ENCODE measurements around the gene NR4A3. TPM values are rescaled to one million over a fixed set of nuclear protein-coding genes. Genes with fewer than 3 reads are reported as not detected.

The NR4A3 gene
- total and polyA plus RNA-seq, 9 of the 15 experiments (the other 6 are each of a cell fraction or from before 2014, with no cell fraction given) = 0.04 to 0.07 TPM; not detected in 7

- TF ChIP-seq, protein P1, sequence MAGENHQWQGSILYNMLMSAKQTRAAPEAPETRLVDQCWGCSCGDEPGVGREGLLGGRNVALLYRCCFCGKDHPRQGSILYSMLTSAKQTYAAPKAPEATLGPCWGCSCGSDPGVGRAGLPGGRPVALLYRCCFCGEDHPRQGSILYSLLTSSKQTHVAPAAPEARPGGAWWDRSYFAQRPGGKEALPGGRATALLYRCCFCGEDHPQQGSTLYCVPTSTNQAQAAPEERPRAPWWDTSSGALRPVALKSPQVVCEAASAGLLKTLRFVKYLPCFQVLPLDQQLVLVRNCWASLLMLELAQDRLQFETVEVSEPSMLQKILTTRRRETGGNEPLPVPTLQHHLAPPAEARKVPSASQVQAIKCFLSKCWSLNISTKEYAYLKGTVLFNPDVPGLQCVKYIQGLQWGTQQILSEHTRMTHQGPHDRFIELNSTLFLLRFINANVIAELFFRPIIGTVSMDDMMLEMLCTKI (IDR thresholded peaks at IDR 0.05; ENCODE audit: partially characterized antibody) = no peak
- TF ChIP-seq, protein P2, sequence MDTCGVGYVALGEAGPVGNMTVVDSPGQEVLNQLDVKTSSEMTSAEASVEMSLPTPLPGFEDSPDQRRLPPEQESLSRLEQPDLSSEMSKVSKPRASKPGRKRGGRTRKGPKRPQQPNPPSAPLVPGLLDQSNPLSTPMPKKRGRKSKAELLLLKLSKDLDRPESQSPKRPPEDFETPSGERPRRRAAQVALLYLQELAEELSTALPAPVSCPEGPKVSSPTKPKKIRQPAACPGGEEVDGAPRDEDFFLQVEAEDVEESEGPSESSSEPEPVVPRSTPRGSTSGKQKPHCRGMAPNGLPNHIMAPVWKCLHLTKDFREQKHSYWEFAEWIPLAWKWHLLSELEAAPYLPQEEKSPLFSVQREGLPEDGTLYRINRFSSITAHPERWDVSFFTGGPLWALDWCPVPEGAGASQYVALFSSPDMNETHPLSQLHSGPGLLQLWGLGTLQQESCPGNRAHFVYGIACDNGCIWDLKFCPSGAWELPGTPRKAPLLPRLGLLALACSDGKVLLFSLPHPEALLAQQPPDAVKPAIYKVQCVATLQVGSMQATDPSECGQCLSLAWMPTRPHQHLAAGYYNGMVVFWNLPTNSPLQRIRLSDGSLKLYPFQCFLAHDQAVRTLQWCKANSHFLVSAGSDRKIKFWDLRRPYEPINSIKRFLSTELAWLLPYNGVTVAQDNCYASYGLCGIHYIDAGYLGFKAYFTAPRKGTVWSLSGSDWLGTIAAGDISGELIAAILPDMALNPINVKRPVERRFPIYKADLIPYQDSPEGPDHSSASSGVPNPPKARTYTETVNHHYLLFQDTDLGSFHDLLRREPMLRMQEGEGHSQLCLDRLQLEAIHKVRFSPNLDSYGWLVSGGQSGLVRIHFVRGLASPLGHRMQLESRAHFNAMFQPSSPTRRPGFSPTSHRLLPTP (IDR thresholded peaks at IDR 0.05; ENCODE audit: borderline replicate concordance, extremely low read depth, insufficient read length) = no peak
- TF ChIP-seq, protein P3, sequence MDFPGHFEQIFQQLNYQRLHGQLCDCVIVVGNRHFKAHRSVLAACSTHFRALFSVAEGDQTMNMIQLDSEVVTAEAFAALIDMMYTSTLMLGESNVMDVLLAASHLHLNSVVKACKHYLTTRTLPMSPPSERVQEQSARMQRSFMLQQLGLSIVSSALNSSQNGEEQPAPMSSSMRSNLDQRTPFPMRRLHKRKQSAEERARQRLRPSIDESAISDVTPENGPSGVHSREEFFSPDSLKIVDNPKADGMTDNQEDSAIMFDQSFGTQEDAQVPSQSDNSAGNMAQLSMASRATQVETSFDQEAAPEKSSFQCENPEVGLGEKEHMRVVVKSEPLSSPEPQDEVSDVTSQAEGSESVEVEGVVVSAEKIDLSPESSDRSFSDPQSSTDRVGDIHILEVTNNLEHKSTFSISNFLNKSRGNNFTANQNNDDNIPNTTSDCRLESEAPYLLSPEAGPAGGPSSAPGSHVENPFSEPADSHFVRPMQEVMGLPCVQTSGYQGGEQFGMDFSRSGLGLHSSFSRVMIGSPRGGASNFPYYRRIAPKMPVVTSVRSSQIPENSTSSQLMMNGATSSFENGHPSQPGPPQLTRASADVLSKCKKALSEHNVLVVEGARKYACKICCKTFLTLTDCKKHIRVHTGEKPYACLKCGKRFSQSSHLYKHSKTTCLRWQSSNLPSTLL (IDR thresholded peaks at IDR 0.05) = no peak
- TF ChIP-seq, protein P4, sequence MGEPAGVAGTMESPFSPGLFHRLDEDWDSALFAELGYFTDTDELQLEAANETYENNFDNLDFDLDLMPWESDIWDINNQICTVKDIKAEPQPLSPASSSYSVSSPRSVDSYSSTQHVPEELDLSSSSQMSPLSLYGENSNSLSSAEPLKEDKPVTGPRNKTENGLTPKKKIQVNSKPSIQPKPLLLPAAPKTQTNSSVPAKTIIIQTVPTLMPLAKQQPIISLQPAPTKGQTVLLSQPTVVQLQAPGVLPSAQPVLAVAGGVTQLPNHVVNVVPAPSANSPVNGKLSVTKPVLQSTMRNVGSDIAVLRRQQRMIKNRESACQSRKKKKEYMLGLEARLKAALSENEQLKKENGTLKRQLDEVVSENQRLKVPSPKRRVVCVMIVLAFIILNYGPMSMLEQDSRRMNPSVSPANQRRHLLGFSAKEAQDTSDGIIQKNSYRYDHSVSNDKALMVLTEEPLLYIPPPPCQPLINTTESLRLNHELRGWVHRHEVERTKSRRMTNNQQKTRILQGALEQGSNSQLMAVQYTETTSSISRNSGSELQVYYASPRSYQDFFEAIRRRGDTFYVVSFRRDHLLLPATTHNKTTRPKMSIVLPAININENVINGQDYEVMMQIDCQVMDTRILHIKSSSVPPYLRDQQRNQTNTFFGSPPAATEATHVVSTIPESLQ (CRISPR knock-in tag; IDR thresholded peaks at IDR 0.05) = 0 out of 2 replicates have a peak, but pooled peaks have one; percentile 23
- peak; percentile 68 for TF ChIP-seq CBFB (CRISPR knock-in tag; IDR thresholded peaks at IDR 0.05)
- peak; percentile 31; the same call in 1 of the 2 replicates for TF ChIP-seq TEAD4 (IDR thresholded peaks at IDR 0.05; ENCODE audit: low read length)
- TF ChIP-seq TEAD4 (CRISPR knock-in tag; IDR thresholded peaks at IDR 0.05; ENCODE audit: borderline replicate concordance) = no peak
- 0 out of 4 replicates have a peak, but pooled peaks of 1 of the 2 experiments have one; percentile 19 for TF ChIP-seq TRIM24 (IDR thresholded peaks at IDR 0.05)
- TF ChIP-seq FOXK2 (conservative IDR thresholded peaks at IDR 0.05 in 1 of 2, IDR thresholded peaks at IDR 0.05 in 1 of 2; ENCODE audit: low read depth in 2 of 2) = peak in 1 of 2 experiments; percentile 26; a peak in 1 of 4 replicates
- TF ChIP-seq ZNF561 (CRISPR knock-in tag; conservative IDR thresholded peaks at IDR 0.05) = 0 out of 2 replicates have a peak, but pooled peaks have one; percentile 57
- TF ChIP-seq PURB (CRISPR knock-in tag; IDR thresholded peaks at IDR 0.05; ENCODE audit: low read depth) = no peak
- no peak for TF ChIP-seq ZFP30 (CRISPR knock-in tag; IDR thresholded peaks at IDR 0.05; ENCODE audit: borderline replicate concordance)
- peak; percentile 44; the same call in 1 of the 2 replicates for TF ChIP-seq NCOA1 (IDR thresholded peaks at IDR 0.05; ENCODE audit: low read depth)
Measured at GRCh38 chr9:99819123-99819855, 2.4 kb upstream of the NR4A3 start (continued).
